Measurements from ENCODE around the gene BRD9. TPM values are rescaled to one million over a fixed set of nuclear protein-coding genes. Genes with fewer than 3 reads are reported as not detected.
"Not testable (repeated sequence)": the region's sequence is repeated elsewhere in the genome, so short reads cannot be mapped to it uniquely, and the experiment has no call there.

BRD9 gene
- total RNA-seq, result 22.4 TPM

DNA sequence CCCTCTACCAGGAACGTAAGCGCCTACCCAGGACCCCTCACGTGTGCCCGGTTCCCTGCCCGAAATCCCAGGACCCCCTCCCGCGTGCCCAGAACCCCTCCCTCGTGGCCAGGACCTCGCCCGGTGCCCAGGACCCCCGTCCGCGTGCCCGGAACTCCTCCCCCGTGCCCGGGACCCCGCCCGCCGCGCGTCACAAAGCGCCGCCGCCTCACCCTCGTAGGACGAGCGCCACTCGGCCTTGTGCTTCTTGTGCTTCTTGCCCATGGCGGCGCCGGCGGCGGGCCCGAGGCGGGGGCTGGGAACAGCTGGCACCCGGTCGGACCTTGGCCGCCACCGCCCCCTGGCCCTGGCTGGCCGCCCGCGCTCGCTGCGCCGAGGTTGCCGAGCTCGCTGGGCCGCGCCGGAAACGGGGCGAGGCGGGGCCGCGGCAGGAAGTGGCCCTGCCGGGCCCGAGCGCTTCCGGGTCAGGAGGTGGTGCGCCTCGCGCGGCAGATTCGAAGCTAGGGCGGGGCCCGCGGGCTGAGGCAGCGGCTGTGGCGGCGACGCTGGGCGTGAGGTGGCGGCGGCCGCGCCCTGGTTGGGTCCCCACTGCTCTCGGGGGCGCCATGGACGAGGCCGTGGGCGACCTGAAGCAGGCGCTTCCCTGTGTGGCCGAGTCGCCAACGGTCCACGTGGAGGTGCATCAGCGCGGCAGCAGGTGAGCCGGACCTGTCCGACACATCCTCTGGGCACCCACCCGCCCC, at the start of gene BRD9, which contains the start of gene TRIP13:
Gene BRD9, minus strand, starts transcription at position 408 of the 743 bp plus-strand sequence. Its CDS starts 144 bp downstream, at position 264.
Gene TRIP13, plus strand, starts transcription at position 491 of the 743 bp plus-strand sequence. Its CDS starts 115 bp downstream, at position 606.
- Histone ChIP-seq H3K4me3 (ENCODE audit: low read length in 3 of 3) (peak within 1 kb of the TSS; percentile 91 to 97 (median 92)), H3K9me3 (ENCODE audit: control insufficient read depth in 3 of 3, low read length in 3 of 3) (no peaks in the 10 kb centered on the region), H3K9ac (ENCODE audit: low read depth in 1 of 3, low read length in 3 of 3) (peak within 1 kb of the TSS; percentile 89 to 93 (median 92)), H3K27me3 (ENCODE audit: control insufficient read depth in 3 of 3, insufficient read depth in 3 of 3, low read length in 3 of 3) (no peaks in the 10 kb centered on the region), H3K4me1 (ENCODE audit: control insufficient read depth in 3 of 3, insufficient read depth in 3 of 3, low read length in 3 of 3) (peaks cover 13 to 23% (median 20%) of the 10 kb centered on the region in 3 donors), H3K36me3 (ENCODE audit: control insufficient read depth in 3 of 3, insufficient read depth in 3 of 3, low read length in 3 of 3) (peaks cover 29 to 37% (median 32%) of the 10 kb centered on the region in 3 donors), H3K27ac (ENCODE audit: low read depth, low read length) (peak within 1 kb of the TSS; percentile 84)

DNA sequence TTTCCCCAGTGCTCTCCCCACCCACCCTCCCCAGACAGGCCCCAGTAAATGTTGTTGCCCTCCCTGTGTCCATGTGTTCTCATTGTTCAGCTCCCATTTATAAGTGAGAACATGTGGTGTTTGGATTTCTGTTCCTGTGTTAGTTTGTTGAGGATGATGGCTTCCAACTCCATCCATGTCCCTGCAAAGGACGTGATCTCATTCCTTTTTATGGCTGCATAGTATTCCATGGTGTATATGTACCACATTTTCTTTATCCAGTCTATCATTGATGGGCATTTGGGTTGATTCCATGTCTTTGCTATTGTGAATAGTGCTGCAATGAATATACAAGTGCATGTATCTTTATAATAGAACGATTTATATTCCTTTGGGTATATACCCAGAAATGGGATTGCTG, 48.1 kb upstream of the BRD9 start:
- peaks cover 31 to 45% (median 38%) of the 10 kb centered on the region in 3 donors for H3K27me3 ChIP-seq (ENCODE audit: control insufficient read depth in 3 of 3, insufficient read depth in 3 of 3, low read length in 3 of 3)
- H3K4me3 ChIP-seq (ENCODE audit: low read length in 3 of 3); H3K9me3 ChIP-seq (ENCODE audit: control insufficient read depth in 3 of 3, low read length in 3 of 3); H3K36me3 ChIP-seq (ENCODE audit: control insufficient read depth in 3 of 3, insufficient read depth in 3 of 3, low read length in 3 of 3); H3K9ac ChIP-seq (ENCODE audit: low read depth in 1 of 3, low read length in 3 of 3); H3K4me1 ChIP-seq (ENCODE audit: control insufficient read depth in 3 of 3, insufficient read depth in 3 of 3, low read length in 3 of 3); H3K27ac ChIP-seq (ENCODE audit: low read depth, low read length): not testable (repeated sequence)

DNA sequence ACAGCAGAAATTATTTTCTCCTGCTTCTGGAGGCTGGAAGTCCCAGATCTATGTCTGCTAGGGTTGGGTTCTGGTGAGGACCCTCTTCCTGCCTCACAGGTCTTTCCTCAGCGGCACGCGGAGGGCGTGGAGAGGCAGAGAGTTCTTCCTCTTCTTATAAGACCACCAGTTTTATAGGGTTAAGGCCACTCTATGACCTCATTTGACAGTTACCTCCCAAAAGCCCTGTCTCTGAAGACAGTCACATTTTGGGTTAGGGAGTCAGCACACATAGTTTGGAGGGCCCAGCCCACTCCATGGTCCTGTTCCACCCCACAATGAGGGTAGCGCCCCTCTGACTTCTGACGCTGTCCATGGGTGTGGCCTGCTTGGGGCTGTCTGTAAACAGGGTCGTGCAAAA, 46.8 kb upstream of the BRD9 start:
- H3K36me3 ChIP-seq (ENCODE audit: control insufficient read depth in 3 of 3, insufficient read depth in 3 of 3, low read length in 3 of 3), result no peaks in the 10 kb centered on the region
- no peaks in the 10 kb centered on the region for H3K9me3 ChIP-seq (ENCODE audit: control insufficient read depth in 3 of 3, low read length in 3 of 3)
- no peak overlapping the region for H3K27ac ChIP-seq (ENCODE audit: low read depth, low read length)
- peaks cover 17 to 34% (median 24%) of the 10 kb centered on the region in 3 donors for H3K27me3 ChIP-seq (ENCODE audit: control insufficient read depth in 3 of 3, insufficient read depth in 3 of 3, low read length in 3 of 3)
- H3K9ac ChIP-seq (ENCODE audit: low read depth in 1 of 3, low read length in 3 of 3), result no peak overlapping the region
- no peak overlapping the region for H3K4me3 ChIP-seq (ENCODE audit: low read length in 3 of 3)
- H3K4me1 ChIP-seq (ENCODE audit: control insufficient read depth in 3 of 3, insufficient read depth in 3 of 3, low read length in 3 of 3), result no peaks in the 10 kb centered on the region

DNA sequence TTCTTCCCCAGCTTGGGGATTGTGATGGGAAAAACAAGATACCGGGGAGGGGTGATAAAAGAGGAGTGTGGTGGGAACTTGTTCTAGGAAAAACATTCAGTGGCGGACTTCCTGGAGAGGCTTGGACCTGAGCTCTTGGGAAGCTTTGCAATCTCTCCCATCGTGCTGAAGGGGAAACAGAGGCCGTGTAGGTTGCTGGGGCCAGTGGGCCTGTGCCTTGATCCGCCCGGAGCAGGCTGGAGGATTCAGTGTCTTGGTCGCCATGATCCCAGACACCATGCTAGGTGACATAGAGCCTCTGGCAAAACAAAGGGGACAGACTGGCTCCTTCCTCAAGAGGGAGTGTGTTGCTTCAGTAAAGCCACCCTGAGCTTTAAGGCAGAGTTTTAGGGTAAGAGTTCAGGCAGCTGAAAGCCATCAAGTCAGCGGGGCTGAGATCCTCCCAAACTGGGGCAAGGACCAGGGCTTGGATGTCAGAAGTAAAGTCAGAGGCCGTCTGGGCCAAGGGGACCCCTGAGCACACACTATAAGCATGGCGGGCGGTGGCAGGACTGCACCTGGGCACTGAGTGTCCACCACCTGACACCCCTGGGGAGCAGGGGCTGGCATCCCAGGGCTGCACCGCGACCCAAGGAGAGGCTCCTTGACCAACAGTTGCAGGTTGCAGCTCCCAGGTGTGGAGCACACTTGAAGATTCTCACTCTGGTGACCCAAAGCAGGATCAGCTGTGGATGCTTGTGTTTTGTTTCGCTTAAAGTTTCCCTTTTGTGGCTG, 44.7 kb upstream of the BRD9 start:
- Histone ChIP-seq H3K36me3 (ENCODE audit: control insufficient read depth in 3 of 3, insufficient read depth in 3 of 3, low read length in 3 of 3) (no peaks in the 10 kb centered on the region), H3K9me3 (ENCODE audit: control insufficient read depth in 3 of 3, low read length in 3 of 3) (no peaks in the 10 kb centered on the region), H3K27me3 (ENCODE audit: control insufficient read depth in 3 of 3, insufficient read depth in 3 of 3, low read length in 3 of 3) (peaks cover 5 to 24% (median 12%) of the 10 kb centered on the region in 3 donors), H3K9ac (ENCODE audit: low read depth in 1 of 3, low read length in 3 of 3) (no peak overlapping the region), H3K4me3 (ENCODE audit: low read length in 3 of 3) (no peak overlapping the region), H3K4me1 (ENCODE audit: control insufficient read depth in 3 of 3, insufficient read depth in 3 of 3, low read length in 3 of 3) (no peaks in the 10 kb centered on the region), H3K27ac (ENCODE audit: low read depth, low read length) (no peak overlapping the region)

DNA sequence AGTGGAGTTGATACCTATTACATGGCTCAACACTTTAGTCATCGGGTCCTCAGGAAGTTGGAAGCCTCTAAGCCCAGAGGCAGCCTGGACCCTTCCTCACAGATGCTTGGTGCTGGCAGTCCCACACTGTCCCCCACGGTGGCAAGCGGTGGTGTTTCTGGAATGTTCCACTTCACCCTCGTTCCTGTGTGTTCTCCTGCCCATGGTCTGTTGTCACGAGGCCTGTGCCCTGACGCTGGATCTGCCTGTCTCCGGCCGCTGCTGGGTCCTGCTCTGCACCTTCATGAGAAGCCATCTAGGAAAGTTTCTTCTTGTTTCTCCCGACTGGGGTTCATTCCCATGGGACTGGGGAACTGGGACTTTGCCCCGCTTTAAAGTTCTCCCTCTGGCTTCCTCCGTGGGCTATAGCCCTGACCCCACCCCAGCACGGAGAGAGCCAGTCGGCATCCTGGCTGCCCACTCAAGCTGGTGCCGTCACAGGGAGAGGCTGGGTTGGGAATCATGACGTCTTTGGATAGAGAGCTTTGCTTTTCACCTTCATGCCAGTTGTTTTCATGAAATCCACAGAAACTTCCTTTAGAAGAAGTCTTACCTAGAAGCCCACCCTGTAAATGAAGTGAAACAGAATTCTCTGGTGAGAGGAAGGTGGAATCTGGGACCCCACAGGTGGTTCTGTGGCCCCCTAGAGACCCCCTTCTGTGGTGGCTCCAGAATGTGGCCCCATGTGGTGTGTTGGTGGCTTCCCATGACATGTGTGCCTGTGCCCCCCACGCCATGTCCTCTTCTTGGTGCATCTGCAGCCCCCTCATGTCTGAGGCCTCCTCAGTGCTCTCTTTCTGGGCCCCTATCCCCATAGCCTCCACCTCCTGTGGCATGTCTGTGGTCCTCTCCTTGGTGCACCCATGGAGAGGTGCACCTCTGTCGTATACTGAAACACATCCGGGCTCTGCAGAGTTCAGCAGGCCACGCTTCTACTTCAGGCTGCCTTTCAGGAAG, 43.8 kb upstream of the BRD9 start:
- H3K4me3 ChIP-seq (ENCODE audit: low read length in 3 of 3), result no peak overlapping the region
- no peaks in the 10 kb centered on the region for H3K4me1 ChIP-seq (ENCODE audit: control insufficient read depth in 3 of 3, insufficient read depth in 3 of 3, low read length in 3 of 3)
- H3K27me3 ChIP-seq (ENCODE audit: control insufficient read depth in 3 of 3, insufficient read depth in 3 of 3, low read length in 3 of 3), result peaks cover 5 to 24% (median 14%) of the 10 kb centered on the region in 3 donors
- no peaks in the 10 kb centered on the region for H3K36me3 ChIP-seq (ENCODE audit: control insufficient read depth in 3 of 3, insufficient read depth in 3 of 3, low read length in 3 of 3)
- H3K9me3 ChIP-seq (ENCODE audit: control insufficient read depth in 3 of 3, low read length in 3 of 3), result no peaks in the 10 kb centered on the region
- H3K9ac ChIP-seq (ENCODE audit: low read depth in 1 of 3, low read length in 3 of 3), result no peak overlapping the region
- H3K27ac ChIP-seq (ENCODE audit: low read depth, low read length), result no peak overlapping the region

DNA sequence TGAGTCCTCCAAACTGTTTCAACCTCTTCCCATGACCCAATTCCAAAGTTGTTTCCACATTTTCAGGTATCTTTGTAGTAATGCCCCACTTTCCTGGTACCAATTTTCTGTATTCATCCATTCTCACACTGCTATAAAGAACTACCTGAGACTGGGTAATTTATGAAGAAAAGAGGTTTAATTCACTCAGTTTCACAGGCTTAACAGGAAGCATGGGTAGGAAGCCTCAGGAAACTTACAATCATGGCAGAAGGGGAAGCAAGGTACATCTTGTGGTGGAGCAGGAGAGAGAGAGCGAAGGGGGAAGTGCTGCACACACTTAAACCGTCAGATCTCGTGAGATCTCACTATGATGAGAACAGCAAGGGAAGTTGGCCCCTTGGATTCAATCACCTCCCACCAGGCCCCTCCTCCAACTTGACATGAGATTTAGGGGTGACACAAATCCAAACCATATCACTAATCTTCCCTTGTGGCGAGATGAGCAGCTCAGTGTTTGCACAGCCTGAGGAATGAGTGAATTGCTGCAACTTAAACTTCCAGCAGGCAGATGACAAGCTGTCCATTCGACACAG, 43.0 kb upstream of the BRD9 start:
- H3K27ac ChIP-seq (ENCODE audit: low read depth, low read length), result no peak overlapping the region
- no peaks in the 10 kb centered on the region for H3K9me3 ChIP-seq (ENCODE audit: control insufficient read depth in 3 of 3, low read length in 3 of 3)
- H3K4me3 ChIP-seq (ENCODE audit: low read length in 3 of 3), result no peak overlapping the region
- H3K9ac ChIP-seq (ENCODE audit: low read depth in 1 of 3, low read length in 3 of 3), result no peak overlapping the region
- peaks cover 5 to 26% (median 20%) of the 10 kb centered on the region in 3 donors for H3K27me3 ChIP-seq (ENCODE audit: control insufficient read depth in 3 of 3, insufficient read depth in 3 of 3, low read length in 3 of 3)
- H3K36me3 ChIP-seq (ENCODE audit: control insufficient read depth in 3 of 3, insufficient read depth in 3 of 3, low read length in 3 of 3), result no peaks in the 10 kb centered on the region
- H3K4me1 ChIP-seq (ENCODE audit: control insufficient read depth in 3 of 3, insufficient read depth in 3 of 3, low read length in 3 of 3), result no peaks in the 10 kb centered on the region

DNA sequence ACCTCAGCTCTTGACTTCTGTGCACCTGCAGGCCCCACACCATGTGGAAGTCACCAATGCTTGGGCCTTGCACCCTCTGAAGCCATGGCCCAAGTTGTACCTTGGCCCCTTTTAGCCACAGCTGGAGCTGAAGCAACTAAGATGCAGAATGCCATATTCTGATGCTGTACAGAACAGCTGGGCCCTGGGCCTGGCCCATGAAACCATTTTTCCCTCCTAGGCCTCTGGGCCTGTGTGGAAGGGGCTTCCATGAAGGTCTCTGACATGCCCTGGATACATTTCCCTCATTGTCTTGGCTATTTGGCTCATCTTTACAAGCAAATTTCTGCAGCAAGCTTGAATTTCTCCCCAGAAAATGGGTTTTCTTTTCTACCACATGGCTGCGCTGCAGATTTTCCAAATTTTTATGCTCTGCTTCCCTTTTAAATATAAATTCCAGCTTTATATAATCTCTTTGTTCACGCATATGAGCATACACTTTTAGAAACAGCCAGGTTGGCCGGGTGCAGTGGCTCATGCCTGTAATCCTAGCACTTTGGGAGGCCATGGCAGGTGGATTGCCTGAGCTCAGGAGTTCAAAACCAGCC, 41.9 kb upstream of the BRD9 start:
- not testable (repeated sequence) for H3K9me3 ChIP-seq (ENCODE audit: control insufficient read depth in 3 of 3, low read length in 3 of 3)

DNA sequence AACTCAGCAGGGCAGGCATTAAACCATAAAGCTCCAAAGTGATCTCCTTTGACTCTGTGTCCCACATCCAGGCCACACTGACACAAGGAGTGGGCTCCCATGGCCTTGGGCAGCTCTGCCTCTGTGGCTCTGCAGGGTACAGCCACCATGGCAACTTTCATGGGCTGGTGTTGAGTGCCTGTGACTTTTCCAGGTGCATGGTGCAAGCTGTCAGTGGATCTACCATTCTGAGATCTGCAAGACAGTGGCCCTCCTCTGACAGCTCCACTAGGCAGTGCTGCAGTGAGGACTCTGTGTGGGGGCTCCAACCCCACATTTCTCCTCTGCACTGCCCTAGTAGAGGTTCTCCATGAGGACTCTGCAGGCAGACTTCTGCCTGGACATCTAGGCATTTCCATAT, 41.4 kb upstream of the BRD9 start:
- not testable (repeated sequence) for H3K4me3 ChIP-seq (ENCODE audit: low read length in 3 of 3); H3K9ac ChIP-seq (ENCODE audit: low read depth in 1 of 3, low read length in 3 of 3); H3K36me3 ChIP-seq (ENCODE audit: control insufficient read depth in 3 of 3, insufficient read depth in 3 of 3, low read length in 3 of 3); H3K27ac ChIP-seq (ENCODE audit: low read depth, low read length); H3K9me3 ChIP-seq (ENCODE audit: control insufficient read depth in 3 of 3, low read length in 3 of 3); H3K4me1 ChIP-seq (ENCODE audit: control insufficient read depth in 3 of 3, insufficient read depth in 3 of 3, low read length in 3 of 3)
- H3K27me3 ChIP-seq (ENCODE audit: control insufficient read depth in 3 of 3, insufficient read depth in 3 of 3, low read length in 3 of 3), result peaks cover 0 to 20% (median 20%) of the 10 kb centered on the region in 3 donors

More for the DNA sequence above, 41.9 kb upstream of the BRD9 start:
- H3K4me3 ChIP-seq (ENCODE audit: low read length in 3 of 3); H3K9ac ChIP-seq (ENCODE audit: low read depth in 1 of 3, low read length in 3 of 3); H3K36me3 ChIP-seq (ENCODE audit: control insufficient read depth in 3 of 3, insufficient read depth in 3 of 3, low read length in 3 of 3); H3K4me1 ChIP-seq (ENCODE audit: control insufficient read depth in 3 of 3, insufficient read depth in 3 of 3, low read length in 3 of 3); H3K27ac ChIP-seq (ENCODE audit: low read depth, low read length): not testable (repeated sequence)
- H3K27me3 ChIP-seq (ENCODE audit: control insufficient read depth in 3 of 3, insufficient read depth in 3 of 3, low read length in 3 of 3), result peaks cover 4 to 23% (median 20%) of the 10 kb centered on the region in 3 donors

Measured in skeletal muscle tissue (tissue), 4 donors.